NOMO-1 treated with dmso at 0.1 percent for 144 hours (cell line): ENCODE measurements around the gene JPH4.

Source experiments
- DNase-seq: peaks from one replicate; lab custom pipeline; 2025; ENCODE audit not compliant: unreplicated experiment; lab: John Stamatoyannopoulos, UW

The JPH4 gene

DNA sequence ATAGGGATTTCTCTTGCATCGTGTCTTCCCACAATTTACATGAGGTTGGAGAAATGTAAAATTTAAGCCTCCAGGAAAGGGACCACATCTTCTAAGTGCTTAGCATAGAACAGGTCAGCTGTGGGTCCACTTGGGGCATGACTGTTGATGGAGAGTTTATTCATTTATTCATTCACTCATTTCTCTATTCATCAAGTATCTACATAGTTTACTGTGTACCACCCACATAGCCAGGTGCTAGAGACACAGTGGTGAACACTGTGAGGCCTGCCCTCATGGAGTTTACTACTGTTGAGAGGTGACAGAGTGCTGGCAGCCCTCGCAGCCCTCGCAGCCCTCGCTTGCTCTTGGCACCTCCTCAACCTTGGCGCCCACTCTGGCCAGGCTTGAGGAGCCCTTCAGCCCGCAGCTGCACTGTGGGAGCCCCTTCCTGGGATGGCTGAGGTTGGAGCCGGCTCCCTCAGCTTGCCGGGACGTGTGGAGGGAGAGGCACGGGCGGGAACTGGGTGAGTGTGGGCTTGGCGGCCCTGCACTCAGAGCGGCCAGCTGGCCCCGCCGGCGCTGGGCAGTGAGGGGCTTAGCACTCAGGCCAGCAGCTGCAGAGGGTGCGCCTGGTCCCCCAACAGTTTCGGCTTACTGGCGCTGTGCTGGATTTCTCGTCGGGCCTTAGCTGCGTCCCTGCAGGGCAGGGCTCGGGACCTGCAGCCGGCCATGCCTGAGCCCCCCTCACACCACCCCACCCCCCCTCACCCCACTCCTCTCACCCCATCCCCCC lies 1.7 kb upstream of the JPH4 start:
- no peak for DNase-seq

DNA sequence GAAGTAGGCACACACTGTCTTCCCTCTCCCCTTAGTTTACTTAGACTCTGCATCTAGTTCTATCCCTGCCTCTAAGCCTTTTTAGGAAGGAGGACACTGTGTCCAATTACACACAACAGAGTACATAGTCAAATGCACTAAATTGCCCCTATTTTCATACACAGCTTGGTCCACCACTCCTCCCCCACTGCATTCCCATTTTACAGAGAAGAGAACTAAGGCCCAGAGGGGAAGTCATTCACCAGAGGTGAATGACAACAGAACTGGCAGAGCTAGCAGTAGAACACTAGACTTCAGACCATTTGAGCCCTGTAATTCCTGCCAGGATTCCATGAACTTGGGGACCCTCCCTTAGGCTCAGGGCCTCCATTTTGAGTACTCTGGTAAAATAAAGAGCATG lies 1.1 kb upstream of the JPH4 start:
- no peak for DNase-seq

DNA sequence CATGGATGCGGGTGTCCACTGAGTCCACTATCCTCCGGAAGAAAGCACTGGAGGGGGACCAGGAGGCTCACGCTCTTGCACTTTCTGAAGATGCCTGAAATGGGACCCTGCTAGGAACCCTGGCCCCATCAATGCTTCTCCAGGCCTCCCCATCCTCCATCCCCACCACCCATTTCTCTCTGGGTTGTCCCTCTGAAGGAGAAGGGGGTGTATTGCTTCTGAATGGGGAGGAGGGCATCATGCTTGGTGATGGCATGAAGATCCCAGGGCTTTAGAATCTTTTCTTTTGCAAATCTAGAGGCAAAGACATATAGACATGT lies 681 bp upstream of the JPH4 start:
- DNase-seq, result no peak

DNA sequence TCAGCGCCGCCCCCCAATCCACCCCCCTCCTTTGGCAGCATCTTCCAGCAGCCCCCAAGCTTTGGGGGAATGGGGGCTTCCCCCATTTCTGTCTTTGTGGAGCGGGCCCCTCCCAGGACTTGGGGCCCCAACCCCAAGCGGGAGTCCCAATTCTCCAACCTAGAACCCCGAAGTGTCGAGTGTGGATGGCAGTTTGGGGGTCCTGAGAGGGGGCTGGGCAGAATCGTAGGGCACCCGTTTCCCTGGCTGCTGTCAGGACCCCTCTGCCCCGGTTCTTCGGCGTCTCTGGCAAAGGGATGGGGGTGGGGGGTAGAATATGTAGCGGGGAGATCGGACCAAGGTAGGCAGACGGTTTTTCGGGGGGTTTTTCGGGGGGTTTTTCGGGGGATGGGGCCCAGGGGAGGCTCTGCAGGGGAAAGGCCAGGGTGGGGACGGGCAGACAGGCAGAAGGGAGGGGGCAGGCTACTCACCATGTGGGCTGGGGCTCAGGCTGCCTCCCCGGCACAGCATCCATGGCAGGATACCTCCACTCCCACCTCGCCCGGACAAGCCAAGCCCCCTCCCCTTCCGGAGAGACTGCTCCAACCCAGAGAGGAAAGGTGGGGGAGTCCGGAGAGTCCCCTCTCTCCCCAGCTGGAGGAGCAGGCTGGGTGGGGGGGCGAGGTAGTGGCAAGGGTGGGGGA lies 739 bp downstream of the JPH4 start:
- DNase-seq, result no peak

DNA sequence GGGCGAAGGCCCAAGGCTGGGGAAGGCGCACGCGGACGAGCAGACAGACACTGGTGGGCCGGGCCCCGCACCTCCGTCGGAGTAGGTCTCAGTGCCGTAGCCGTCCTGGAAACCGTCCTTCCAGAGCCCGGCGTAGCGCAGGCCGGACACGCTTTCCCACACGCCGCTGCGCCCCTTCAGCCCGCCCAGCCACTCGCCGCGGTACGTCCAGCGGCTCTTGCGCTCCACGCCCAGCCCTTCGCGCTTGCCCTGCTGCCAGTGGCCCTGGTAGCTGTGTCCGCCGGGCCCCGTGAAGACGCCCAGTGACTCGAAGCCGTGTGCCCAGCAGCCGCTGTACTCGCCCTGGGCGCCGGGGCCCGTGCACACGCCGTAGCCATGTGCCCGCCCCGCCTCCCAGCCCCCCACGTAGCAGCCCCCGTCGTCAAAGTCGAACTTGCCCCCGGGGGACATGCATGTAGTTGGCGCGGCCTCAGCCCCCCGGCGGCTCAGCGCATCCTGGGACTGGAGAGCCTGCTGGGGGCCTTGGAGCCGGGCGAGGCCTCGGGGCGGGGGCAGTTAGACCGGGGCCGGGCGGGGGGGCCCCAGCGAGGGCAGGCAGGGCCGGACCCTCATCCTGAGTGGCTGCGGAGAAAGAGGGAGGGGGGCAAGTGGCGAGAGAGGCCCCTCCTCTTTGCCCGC lies 1.4 kb downstream of the JPH4 start:
- DNase-seq, result no peak

DNA sequence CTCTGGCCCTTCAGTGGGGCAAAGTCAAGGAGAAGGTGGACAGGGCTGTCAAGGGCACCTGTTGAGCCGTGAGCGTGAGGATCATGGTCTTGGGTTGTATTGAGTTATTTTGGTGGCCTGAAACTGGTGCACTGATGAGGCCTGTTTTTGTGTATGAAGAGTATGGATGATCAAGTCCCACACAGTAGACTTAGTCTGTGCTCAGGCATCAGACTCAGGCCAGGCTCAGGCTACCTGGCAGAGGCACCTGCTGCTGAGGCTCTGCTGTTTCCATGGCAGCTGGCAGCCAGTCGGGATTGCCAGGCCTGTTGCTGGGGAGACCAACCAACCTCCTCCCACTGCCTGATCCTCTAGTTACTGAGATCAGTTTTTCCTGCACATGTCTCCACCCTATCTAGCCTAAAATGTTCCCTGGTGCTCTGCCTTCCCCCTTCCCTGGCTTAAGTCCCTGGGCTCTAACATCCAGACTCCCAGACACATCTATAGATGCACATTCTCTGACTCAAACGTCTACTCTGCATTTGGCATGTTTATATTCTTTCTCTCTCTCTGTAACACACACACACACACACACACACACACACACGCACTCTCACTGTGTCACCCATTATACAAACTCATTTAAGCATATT lies 5.1 kb downstream of the JPH4 start:
- DNase-seq, result no peak

DNA sequence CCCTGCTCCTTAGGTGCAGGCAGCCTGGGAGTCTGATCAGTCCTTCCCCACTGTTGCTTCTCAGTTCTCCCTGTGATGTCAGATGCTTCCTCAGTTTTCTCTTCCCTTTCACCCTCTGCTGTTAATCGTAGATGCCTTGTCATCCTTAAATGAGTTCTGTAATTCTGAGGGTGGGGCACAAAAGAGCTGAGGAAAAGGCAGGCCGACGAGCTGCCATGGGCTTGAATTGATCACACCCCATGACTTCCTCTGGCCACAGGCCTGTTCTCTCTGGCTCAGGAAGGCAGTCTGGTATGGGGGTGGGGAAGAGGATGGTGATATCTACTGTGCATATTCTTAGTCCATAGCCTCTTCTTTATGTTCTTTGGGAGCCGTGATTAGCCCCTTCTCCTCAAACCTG lies 5.8 kb downstream of the JPH4 start:
- DNase-seq, result peak; percentile 62

DNA sequence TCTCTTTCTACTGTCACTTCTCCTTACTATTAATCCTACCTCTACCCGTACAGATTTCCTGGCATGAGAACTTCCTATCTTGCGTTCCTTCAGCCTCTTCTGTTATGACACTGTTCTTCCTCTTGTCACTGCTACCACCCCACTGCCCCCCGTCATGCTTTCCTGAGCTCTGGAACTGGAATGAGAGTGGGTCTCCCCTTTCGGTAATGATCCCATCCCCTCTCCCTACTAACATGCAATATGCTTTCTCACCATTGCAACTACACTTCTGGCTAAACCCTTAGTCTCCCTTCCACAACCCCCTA lies 6.1 kb downstream of the JPH4 start:
- no peak for DNase-seq

DNA sequence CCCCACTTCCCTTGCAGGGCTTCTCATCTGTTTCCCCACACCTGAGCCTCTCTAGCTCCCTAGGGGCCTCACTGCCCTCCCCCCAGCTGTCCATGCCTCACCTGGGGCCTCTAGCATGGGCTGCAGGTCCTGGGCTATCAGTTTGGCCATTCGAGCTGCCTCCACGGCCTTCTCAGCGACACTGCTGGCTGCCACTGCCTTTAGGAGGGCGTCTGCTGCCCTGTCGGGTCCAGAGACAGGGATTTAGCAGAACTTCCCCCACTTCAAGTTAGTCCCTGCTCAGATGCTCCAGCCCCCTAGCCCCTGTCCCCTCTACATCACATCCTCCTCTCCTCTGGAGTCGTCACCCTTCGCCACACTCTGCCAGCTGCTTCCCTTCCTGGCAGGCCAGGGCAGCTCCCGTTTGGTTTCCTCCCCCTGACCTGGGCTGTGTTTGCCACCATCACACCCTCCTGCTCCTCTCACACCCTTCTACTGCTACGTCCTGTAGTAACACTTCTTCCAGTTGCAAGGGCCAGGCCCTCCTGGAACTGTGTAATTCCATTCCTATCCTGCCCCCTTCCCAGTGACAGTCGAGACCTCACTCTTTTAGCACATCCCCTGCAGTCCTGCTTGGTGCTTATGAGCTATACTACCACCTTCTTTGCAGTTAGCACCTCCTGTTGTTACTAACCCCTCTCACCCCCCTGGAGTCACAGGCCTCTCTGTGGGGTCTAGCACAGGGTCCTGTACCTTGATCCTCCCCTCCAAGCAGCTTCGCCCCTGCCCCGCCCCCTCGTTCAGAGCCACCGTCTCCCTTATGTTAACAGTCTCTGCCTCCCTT lies 6.7 kb downstream of the JPH4 start:
- DNase-seq, result no peak

DNA sequence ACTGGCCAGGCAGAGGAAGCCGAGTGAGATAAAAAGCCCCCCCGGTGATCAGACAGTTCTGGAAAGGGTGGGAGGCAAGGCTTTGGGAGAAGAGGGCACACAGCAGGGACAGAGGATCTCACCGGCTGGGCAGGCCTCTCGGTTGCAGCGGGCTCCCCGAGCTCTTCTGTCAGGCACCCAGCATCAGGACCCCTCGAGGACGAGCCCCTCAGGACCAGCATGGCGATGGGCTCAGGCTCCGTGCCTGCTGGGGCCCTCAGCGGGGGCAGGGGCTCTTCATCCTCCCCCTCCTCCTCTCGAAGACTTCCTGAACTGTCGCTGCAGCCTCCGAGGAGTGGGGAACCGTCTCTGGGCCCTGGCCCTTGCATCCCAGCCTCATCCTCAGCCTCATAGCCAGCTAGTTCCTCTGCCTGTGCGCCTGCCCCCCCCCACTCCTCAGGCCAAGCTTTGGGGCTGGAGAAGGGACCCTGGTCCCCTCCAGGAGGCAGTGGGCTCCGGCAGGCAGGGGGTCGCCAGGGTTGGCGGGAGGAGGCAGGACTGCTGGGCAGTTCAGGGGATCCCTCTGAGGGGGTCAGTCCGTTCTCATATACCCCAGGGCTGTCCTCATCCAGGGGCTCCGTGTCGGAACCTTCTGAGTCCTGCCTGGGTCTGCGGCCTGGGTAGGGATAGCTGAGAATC lies 7.6 kb downstream of the JPH4 start:
- no peak for DNase-seq

DNA sequence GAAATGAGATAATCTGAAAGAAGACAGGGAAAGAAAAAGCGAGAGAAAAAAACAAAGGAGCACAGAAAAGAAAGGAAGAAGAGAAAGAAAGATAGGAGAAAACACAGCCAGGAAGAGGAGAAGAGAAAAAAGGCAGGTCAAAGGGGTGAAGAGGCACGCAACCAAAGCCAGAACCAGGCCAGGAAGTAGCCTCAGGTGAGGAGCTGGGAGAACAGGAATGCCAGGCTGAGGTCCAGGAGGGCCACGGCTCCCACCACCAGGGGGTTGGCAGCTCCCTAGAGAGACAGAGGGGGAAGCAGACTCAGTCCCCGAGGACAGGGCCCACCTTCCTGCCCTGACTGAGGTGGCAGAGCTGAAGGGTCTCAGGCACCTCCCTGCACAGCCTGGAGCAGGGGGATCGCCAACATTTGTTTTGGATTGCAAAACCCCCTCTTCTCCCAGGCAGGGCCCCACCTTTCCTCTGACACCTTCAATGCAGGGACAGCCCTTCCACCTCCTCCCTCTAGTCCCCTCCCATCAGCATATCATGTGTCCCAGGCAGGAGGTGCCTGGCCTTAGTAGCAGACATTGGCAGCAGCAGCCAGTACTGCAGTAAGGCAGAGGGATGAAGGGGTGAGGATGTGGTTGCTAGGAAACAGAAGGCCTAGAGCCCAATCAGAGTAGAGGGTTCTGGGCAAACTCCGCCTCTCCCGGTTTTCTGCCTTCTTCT lies 9.0 kb downstream of the JPH4 start:
- no peak for DNase-seq

DNA sequence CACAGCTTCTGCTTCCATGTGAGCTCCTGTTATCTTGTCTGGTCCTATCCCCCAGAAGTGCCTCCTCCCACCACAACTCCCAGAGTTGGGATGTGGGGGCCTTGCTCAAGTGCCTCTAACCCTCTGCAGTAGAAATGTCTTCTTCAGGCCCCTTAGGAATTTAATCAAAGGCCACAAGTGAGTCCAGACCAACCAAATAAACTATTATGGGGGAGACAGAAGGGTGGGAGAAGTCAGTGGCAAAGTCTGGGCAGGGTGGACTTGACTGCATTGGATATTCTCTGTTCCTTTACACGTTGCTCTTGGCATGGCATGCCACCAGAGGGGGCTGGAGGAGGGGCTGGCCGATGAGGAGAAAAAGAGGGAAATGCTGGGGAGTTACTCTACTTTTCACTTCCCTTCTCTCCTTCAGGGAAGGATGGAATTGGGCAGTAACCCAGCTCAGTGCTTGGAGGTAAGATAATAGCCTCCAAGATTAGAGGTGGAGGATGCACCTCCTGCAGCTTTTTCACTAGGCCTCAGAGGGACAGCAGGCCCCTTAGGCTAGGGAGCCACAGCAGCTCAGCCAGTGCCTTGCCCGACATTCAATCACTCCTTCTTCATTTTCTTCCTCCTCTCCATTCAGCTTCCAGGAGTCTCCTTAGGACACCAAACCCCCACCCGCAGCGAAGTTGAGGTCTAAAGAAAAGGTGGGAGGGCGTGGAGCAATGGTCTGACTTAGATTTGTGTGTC lies 9.8 kb downstream of the JPH4 start:
- DNase-seq, result peak; percentile 14

DNA sequence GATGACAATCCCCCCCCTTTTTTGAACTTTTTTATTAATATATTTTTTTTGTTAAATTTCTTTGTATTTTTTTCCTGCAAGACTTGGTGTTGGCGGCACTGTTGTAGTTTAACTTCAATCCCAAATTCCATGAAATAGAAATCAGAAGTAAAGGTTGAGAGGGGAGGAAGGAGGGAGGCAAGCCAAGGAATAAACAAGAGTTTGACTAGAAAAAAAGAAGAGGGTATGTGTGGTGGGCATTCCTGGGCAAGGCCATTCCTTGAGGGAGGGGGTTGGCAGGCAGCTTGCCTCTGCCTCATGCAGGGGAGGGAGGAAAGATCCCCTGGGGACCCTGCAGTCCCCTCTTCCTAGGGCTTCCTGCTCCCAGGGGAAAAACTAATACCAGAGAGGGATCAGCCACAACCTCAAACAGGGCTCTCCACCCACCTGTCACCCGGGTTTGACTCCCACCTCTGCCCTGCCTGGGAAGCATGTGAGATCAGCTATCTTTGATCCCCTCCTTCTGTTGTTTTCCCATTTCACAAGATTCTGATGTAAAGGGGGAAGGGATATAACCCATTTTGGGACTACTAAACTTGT lies 10.5 kb downstream of the JPH4 start:
- DNase-seq, result no peak

DNA sequence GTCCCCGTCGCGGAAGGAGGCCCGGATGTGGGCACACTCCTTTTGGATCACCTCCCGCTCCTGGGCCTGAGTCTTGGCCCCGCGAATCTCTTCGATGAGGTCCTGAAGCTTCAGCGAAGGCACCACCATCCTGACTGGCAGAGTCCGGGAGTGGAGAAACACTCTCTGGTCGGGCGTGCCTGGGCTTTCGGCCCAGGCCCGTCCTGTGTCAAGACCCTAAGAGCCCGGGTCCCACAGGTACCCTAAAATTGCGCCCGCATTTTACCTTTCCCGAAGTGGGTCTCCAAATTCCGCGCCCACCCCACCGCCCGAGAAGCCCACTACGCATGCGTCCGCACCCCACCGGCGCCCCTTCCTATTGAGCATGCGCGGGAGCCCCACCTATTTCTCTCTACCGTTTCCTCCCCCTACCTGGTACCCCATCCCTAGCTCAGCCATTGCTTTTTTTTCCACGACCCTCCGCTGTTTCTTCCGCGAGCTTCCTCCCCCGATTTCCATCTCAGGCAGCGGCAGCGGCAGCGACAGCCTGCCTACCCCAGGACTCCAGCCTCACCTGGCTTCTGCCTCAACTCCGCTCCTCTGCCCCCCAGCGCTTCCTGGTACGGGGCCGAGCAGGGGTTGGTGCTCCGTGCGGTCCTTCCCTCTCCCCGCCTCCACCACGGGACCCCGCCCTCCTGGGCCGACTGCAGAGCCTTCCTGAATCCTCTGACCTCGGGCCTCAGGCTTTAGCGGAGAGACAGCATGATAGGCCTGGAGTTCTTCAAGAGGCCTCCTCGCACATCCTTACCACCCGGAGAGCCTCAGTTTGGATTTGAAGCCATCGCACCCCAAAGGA lies 11.2 kb downstream of the JPH4 start, which contains the start of gene AP1G2:
TSS of gene AP1G2 (minus strand) at position 606 of the 835 bp plus-strand sequence. CDS start at position 129, 477 bp downstream.
- DNase-seq, result peak; percentile 80

DNA sequence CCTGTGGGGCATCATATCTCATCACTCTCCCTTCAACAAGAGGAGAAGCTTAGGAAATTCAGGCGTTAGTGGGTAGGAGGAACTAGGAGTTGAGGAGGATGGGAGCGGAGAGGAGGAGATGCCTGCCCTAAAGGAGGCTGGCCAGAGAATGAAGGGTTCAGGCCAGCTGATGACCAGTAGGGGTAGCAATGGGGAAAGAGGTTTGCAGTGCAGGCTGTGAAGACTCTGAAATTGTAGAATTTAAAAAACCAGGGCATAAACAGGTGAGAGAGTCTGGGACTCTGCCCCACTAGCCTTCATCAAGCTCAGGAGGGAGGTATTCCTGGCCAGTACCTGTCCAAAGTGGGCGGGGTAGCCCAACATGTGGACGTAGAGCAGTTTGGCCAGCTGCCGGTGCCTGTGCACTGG lies 11.8 kb downstream of the JPH4 start:
- no peak for DNase-seq

DNA sequence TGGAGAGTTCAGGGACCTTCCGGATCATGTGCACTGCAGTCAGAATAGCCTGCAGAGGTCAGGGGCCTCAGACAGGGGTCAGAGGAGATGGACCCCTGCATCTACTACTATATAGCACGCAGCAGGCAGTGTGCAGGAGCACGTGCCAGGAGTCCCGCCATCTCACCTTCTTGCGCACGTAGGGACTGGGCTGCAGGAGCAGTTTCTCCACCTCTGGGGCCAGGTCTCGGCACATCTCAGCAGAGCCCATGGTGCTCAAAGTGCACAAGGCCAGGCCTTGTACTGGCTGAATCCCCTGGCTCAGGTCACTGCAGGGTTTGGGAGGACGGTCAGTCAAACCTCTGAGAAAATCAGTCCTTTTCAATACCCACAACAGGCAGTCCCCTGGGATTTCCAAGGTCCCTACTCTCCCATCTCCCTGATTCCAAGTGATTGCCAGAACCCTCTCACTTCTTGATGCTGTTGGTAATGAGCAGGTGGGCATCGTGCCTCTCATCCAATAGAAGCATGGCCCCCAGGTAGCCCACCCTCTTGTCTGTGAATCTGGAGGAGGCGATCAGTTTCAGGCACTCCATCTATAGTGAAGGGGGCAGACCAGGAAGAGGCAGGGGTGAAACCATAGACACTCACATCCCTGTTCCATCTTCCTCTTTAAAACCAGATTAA lies 12.3 kb downstream of the JPH4 start:
- DNase-seq, result no peak

DNA sequence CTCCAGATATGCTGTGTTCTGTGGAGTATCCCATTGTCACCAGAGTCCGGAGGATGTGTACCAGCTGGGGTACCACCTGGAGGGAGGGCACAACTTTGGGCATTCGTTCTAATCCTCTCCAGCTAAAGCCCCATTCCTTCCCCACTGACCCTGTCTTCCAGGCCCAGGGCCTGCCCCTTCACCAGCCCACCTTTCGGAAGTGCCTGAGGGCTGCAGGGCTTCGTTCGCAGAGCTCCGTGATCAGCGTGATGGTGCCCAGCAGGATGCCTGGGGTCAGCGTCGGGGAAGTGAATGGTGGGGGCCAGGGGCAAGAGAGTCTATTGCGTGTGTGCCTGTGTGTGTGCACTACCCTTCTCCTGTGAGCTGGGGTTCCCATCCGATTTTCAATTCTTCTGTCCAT lies 13.0 kb downstream of the JPH4 start:
- DNase-seq, result no peak
